GM19193 (cell line): Measurements from ENCODE around the gene TMEM41B.

ENCODE experiments used
- POLR2A ChIP-seq: IDR thresholded peaks from 4 replicates; pipeline ENCODE4 v1.6.1; 2011; ENCODE audit not compliant: insufficient read depth, insufficient read length; ENCODE audit errors: extremely low read depth

TMEM41B gene

DNA sequence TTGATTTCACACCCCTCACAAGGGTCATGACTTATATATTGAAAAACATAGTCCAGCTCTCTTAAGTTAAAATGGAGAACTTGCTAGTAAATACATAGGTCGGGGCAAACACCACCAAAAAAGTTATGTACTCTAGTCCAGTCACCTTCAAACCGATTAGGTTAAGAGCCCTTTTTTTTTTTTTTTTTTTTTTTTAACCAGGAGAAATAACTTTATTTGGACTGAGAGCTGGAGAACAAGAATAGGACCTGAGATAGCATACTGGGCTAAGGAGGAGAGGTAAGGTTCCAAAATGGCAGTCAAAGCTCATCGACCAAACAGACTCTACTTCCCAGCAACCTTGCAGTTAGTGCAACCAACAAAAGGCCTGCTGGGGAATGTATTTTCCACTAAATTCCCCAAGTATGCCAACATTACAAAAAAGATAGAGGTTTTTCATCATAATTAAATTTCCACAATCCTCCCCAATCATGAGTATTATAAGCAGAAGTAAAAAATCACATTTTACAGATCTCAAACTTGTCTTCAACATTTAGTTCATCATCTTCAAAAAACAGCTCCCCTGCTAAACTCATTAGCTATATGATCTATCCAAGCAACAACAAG lies 3.8 kb downstream of the TMEM41B start:
- no peak for TF ChIP-seq POLR2A

DNA sequence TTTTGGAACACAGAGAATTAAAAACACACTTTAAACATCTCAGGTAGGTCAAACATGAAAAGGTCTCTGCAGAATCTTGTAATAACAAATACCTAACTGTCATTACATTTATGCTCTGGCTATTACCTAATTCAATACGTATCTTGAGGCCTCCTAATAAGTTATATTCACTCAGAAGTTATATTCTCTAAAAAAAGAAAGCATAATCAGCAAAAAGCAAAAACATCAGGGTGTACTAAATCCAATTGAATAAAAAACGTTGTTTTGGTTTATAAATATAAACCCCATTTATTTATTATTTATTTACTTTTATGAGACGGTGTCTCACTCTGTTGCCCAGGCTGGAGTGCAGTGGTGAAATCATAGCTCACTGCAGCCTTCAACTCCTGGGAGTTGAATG lies 10.2 kb downstream of the TMEM41B start:
- no peak for TF ChIP-seq POLR2A

GRCh38 chr11:9302448-9302847 lies 11.9 kb downstream of the TMEM41B start:
- TF ChIP-seq POLR2A, result no peak

- no peak for TF ChIP-seq POLR2A
Observed at GRCh38 chr11:9301720-9302119, 12.7 kb downstream of the TMEM41B start.

GRCh38 chr11:9293646-9294045 lies 20.7 kb downstream of the TMEM41B start:
- TF ChIP-seq POLR2A, result no peak

- no peak for TF ChIP-seq POLR2A
Observed at GRCh38 chr11:9285850-9286587, 28.4 kb downstream of the TMEM41B start.

- no peak for TF ChIP-seq POLR2A
Observed at GRCh38 chr11:9280655-9281301, 33.6 kb downstream of the TMEM41B start.

DNA sequence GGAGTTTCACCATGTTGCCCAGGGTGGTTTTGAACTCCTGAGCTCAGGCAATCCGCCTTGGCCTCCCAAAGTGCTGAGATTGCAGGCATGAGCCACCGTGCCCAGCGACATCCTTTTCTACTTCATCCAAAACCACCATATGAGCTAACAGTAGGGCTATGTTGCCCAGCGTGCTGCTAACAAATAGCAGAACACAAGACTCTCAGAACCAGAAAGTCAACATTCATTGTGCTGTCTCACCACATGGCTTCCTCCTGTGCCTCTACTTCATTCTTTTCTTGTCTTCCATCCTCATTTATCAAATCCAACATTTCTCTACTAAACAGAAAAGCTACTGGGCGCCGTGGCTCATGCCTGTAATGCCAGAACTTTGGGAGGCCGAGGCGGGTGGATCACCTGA lies 37.2 kb downstream of the TMEM41B start:
- TF ChIP-seq POLR2A, result no peak

GRCh38 chr11:9276571-9276970 lies 37.8 kb downstream of the TMEM41B start:
- no peak for TF ChIP-seq POLR2A

DNA sequence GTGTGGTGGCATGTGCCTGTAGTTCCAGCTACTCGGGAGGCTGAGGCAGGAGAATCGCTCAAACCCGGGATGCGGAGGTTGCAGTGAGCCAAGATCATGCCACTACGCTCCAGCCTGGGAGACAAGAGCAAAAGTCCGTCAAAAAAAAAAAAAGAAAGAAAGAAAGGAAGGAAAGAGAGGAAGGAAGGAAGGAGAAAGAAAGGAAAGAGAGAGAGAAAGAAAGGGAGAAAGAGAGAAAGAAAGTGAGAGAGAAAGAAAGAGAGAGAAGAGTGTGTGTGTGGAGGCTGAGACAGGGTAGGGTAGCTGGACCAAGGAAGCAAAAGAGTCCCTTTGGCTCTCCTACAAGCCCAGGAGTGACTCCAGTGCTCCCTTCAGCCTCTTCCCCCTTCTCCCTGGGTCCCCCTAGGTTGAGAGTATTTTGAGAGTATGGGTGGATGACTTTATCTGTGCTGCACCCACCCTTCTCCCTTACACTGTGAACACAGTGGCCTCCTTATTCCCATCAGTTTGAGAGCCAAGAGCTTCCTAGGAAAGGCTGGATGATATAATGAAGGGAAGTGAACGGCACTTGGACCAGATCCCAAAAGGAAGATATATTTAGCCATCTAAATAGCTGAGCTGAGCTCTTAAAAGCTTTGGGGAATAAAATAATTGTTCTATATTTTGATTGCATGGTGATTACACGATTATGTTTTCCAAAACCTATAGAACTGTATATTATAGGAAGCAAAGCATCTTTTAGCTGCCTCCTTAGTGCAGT lies 39.7 kb downstream of the TMEM41B start:
- TF ChIP-seq POLR2A, result no peak

GRCh38 chr11:9273376-9274336 lies 40.7 kb downstream of the TMEM41B start:
- TF ChIP-seq POLR2A, result no peak

DNA sequence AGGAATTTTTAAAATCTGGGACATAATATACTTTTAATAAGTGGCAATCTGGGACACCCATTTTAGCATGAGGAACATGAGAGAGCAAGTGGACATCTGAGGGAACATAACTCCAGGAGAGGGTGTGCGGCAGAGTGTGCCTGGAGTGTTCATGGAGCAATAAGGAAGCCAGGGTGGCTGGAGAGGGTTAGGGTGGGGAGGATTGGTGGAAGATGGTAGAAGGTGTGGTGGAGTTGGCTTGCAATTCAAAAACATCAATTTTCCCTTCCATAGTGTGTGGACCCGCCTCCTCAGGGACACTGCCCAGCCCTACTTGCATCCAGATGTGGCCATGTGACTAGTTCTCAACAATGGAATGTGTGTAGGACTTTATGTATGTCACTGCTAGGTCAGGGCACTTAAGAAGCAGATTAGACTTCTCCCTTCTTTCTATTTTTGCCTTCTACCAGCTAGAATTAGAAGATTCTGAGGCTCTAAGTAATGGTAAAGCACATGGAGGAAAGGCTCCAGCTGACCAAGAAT lies 44.8 kb downstream of the TMEM41B start:
- no peak for TF ChIP-seq POLR2A

- TF ChIP-seq POLR2A, result no peak
Observed at GRCh38 chr11:9267680-9268079, 46.7 kb downstream of the TMEM41B start.

GRCh38 chr11:9266926-9267325 lies 47.5 kb downstream of the TMEM41B start:
- no peak for TF ChIP-seq POLR2A
